ENCODE measurements around the gene SLIT2.

SLIT2 gene

DNA sequence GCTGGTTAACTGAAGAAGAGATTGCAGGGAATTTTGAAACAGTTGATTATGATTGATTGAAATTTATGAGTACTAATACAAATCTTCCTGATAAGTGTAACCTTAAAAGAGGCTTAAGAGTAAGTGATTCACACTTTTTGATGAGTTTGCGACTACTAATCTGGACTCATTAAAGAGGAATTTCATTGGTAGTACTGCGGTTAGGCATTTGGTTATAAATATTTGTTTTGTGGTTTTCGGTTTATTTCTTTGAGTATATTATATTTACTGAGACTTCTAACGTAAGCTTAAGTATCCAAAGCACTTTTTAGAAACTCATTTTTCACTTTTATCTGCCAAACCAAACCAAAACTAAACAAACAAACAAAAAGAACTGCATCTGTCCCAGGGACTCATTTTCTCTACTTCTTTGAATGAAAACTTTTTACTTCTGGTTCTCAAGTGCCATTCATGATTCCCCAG is 20.7 kb downstream of the SLIT2 start:
- no peak for DNase-seq (ENCODE audit: low read depth)
- TF ChIP-seq, protein P1, sequence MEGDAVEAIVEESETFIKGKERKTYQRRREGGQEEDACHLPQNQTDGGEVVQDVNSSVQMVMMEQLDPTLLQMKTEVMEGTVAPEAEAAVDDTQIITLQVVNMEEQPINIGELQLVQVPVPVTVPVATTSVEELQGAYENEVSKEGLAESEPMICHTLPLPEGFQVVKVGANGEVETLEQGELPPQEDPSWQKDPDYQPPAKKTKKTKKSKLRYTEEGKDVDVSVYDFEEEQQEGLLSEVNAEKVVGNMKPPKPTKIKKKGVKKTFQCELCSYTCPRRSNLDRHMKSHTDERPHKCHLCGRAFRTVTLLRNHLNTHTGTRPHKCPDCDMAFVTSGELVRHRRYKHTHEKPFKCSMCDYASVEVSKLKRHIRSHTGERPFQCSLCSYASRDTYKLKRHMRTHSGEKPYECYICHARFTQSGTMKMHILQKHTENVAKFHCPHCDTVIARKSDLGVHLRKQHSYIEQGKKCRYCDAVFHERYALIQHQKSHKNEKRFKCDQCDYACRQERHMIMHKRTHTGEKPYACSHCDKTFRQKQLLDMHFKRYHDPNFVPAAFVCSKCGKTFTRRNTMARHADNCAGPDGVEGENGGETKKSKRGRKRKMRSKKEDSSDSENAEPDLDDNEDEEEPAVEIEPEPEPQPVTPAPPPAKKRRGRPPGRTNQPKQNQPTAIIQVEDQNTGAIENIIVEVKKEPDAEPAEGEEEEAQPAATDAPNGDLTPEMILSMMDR (IDR thresholded peaks at IDR 0.05; ENCODE audit: insufficient read depth, low read depth, low read length, missing control alignments) = no peak
- no peak overlapping the region for H3K4me3 ChIP-seq (ENCODE audit: low read depth, low read length)

DNA sequence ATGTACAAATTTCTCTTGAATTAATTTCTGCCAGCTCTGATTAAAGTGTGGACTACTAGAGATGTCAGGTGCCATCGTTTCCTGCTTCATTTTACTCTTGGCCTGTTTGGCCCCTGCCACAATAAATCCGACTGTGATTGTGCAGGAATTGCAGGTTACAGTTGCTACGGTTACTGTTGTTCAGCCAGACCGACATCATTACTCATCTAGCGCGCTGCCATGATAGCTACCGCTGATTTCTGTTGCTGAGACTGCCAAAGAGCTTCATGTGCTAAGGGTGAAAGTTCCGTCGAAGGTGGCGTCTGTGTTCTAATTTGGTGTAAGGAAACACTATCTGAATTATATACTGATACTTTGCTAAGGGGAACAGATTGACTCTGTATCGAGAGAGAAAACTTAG is 22.1 kb downstream of the SLIT2 start:
- no peak overlapping the region for H3K4me3 ChIP-seq (ENCODE audit: low read depth, low read length)
- DNase-seq (ENCODE audit: low read depth) = no peak
- TF ChIP-seq, protein P1 (IDR thresholded peaks at IDR 0.05; ENCODE audit: insufficient read depth, low read depth, low read length, missing control alignments) = no peak

DNA sequence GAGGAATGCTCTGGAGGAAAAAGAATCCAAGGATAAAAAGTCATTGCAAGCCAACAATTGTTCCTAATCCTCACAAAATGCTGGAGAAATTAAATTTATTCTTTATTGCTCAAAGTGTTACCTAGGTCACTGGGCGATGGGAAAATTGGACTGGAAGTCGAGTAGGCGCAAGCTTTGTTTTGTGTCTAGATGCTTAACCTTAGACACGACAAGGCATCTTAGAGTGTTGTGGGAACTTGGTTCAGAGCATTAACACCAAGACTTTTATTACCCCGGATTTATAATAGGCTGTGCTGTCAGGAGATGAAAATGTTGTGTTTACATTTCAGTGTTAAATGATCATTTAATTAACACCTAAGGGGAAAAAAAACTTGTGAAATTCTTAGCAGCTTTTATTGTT is 25.1 kb downstream of the SLIT2 start:
- no peak overlapping the region for H3K4me3 ChIP-seq (ENCODE audit: low read depth, low read length)
- TF ChIP-seq, protein P1 (IDR thresholded peaks at IDR 0.05; ENCODE audit: insufficient read depth, low read depth, low read length, missing control alignments) = no peak
- DNase-seq (ENCODE audit: low read depth) = no peak

DNA sequence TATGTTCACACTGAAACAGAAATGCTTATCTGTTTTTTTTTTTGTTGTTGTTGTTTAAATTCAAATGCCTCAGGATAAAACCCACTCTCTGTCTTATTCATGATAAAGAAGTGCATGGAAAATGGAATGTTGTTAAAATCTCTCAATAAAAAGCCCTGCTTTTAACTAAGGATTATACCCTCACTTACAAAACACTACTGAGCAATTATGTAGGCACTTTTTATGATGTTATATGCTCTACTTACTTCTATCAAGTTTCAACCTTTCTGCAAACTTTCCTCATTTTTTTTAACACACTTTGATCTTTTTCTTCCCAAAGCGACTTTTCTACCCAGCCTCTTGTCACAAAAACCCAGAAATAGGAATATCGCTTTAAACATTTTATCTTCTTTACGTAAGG is 26.5 kb downstream of the SLIT2 start:
- no peak overlapping the region for H3K4me3 ChIP-seq (ENCODE audit: low read depth, low read length)
- no peak for DNase-seq (ENCODE audit: low read depth)
- TF ChIP-seq, protein P1 (IDR thresholded peaks at IDR 0.05; ENCODE audit: insufficient read depth, low read depth, low read length, missing control alignments) = no peak

DNA sequence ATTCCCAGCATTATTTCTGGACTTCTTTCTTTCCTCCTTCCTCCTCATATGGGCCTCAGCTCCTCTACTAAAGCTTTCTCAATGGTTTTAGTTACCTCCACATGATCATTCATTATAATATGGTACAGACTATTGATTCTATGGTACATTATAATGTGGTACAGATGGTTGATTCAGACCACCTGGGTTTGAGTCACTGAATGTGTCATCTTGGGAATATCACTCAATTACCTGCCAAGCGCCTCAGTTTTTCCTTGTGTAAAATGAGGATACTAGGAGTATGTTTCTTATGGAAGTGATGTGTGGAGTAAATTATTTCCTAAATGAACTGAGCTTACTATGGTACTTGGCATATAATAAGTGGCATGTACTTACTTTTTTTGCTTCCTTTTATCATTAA is 27.7 kb downstream of the SLIT2 start:
- DNase-seq (ENCODE audit: low read depth) = no peak
- TF ChIP-seq, protein P1 (IDR thresholded peaks at IDR 0.05; ENCODE audit: insufficient read depth, low read depth, low read length, missing control alignments) = no peak
- no peak overlapping the region for H3K4me3 ChIP-seq (ENCODE audit: low read depth, low read length)

DNA sequence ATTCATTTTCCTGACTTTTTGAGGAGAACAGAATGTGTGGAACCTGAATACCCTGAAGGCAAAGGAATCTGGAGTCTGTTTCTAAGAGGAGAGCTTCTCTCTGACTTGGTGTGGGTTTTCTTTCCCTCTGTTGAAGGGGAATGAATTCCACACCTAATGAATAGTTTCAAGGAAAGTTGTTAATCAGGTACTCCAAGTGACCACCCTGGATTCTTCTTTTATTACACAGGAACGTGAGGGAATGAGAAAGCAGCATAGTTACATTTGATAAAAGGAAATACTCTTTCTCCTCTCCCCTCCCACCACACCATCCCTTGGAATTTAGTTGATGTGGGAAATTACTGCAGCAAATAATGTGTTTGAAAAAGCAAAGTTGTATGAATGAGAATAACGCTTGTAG is 29.7 kb downstream of the SLIT2 start:
- TF ChIP-seq, protein P1 (IDR thresholded peaks at IDR 0.05; ENCODE audit: insufficient read depth, low read depth, low read length, missing control alignments) = no peak
- H3K4me3 ChIP-seq (ENCODE audit: low read depth, low read length) = no peak overlapping the region
- no peak for DNase-seq (ENCODE audit: low read depth)

DNA sequence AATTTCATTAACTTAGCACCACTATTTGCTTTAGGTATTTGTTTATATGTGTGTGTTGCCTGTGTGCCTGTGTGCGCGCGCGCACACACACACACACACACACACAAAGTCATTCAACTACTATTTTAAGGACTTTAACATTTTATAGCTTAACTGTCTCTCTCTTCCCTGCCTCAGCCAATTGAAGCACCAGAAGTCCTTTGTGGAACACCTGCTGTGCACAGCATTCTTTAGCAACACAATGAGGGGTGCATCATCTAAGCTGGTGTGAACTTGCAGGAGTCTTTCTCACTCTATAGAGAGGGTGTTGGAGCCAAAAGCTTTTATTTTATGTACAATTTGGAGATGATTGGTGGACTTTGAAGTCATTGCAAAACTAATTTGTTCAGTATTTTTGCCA is 31.3 kb downstream of the SLIT2 start:
- no peak overlapping the region for H3K4me3 ChIP-seq (ENCODE audit: low read depth, low read length)
- DNase-seq (ENCODE audit: low read depth) = no peak
- TF ChIP-seq, protein P1 (IDR thresholded peaks at IDR 0.05; ENCODE audit: insufficient read depth, low read depth, low read length, missing control alignments) = no peak

Data from GM12865 (cell line).